22Rv1 (cell line): ENCODE data around the gene EVI5.

ENCODE experiments used
- ZFX ChIP-seq: fragments of 450-650 bp; IDR thresholded peaks from 2 replicates; pipeline ENCODE4 v1.6.1; 2017; ENCODE audit warnings: antibody characterized with exemption, borderline replicate concordance
- TF ChIP-seq, protein P1 (sequence below): fragments of 450-650 bp; IDR thresholded peaks from 2 replicates; pipeline ENCODE4 v1.5.1; 2017; ENCODE audit warnings: mild to moderate bottlenecking

DNA sequence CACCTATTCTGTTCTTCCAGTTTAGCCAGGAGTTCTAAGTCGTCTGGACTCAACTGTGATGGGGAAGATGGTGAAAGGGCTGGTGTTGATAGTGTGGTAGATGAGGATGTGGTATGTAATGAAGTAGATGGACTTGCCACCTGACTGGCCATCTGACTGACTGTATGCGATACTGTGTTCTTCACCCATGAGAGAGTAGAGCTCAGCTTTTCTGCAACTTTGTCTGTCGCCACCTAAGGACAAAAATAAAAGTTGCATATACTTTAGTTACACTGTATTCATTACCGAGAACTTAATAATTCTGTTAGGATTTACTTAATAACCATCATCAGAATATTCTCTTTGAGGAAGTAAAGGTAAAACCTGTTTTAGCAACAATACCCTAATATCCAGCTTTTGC is 48.5 kb downstream of the EVI5 start:
- TF ChIP-seq, protein P1, sequence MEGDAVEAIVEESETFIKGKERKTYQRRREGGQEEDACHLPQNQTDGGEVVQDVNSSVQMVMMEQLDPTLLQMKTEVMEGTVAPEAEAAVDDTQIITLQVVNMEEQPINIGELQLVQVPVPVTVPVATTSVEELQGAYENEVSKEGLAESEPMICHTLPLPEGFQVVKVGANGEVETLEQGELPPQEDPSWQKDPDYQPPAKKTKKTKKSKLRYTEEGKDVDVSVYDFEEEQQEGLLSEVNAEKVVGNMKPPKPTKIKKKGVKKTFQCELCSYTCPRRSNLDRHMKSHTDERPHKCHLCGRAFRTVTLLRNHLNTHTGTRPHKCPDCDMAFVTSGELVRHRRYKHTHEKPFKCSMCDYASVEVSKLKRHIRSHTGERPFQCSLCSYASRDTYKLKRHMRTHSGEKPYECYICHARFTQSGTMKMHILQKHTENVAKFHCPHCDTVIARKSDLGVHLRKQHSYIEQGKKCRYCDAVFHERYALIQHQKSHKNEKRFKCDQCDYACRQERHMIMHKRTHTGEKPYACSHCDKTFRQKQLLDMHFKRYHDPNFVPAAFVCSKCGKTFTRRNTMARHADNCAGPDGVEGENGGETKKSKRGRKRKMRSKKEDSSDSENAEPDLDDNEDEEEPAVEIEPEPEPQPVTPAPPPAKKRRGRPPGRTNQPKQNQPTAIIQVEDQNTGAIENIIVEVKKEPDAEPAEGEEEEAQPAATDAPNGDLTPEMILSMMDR = peak; percentile 67
- TF ChIP-seq ZFX = no peak
